Right lobe of liver (tissue), 4 donors: ENCODE results near the gene ANKRD63.

Experiments
- POLR2A ChIP-seq: fragments of 450-650 bp; IDR thresholded peaks from one replicate; pipeline ENCODE4 v1.6.1; 2017; ENCODE audit warnings: antibody characterized with exemption, mild to moderate bottlenecking
- TF ChIP-seq, protein P1 (sequence below), 4 donors: fragments of 200-600 bp in 3 of 4; fragments of 450-650 bp in 1 of 4; IDR thresholded peaks; one replicate each; pipeline versions ENCODE4 v1.5.1 to v1.8.0; 2016 to 2022; ENCODE audit warnings: antibody characterized with exemption in 4 of 4, mild to moderate bottlenecking in 2 of 4
- donor health status: DM: no; HTN: no; CAD: no.
- donor health status: DM: no; HTN: no; CAD: no.
- donor health status: DM: no; HTN: yes; CAD: no.

DNA sequence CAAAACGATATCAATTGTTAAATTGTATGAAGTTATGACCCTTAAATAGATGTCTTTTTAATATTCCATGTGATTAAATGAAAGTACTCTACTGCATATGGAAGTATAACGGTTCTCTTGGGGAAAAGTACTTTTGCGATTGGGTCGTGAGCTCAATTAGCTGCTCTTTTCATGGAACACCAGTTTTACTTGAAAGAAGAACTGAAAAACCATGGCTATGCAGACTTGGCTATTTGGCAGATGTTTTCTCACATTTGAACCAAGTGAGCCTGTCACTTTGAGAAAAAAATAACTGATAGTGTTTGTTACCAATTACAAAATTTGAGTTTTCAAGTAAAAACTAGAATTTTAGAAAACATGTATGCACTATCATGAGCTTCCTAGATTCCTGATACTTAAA is 34.7 kb upstream of the ANKRD63 start:
- TF ChIP-seq POLR2A = no peak
- TF ChIP-seq, protein P1, sequence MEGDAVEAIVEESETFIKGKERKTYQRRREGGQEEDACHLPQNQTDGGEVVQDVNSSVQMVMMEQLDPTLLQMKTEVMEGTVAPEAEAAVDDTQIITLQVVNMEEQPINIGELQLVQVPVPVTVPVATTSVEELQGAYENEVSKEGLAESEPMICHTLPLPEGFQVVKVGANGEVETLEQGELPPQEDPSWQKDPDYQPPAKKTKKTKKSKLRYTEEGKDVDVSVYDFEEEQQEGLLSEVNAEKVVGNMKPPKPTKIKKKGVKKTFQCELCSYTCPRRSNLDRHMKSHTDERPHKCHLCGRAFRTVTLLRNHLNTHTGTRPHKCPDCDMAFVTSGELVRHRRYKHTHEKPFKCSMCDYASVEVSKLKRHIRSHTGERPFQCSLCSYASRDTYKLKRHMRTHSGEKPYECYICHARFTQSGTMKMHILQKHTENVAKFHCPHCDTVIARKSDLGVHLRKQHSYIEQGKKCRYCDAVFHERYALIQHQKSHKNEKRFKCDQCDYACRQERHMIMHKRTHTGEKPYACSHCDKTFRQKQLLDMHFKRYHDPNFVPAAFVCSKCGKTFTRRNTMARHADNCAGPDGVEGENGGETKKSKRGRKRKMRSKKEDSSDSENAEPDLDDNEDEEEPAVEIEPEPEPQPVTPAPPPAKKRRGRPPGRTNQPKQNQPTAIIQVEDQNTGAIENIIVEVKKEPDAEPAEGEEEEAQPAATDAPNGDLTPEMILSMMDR (IDR thresholded peaks at IDR 0.05) = no peak
